Renal cortical epithelial cell (primary cell): ENCODE results near the gene TMEM221. TPM values are rescaled to one million over a fixed set of nuclear protein-coding genes. Genes with fewer than 3 reads are reported as not detected.

Source experiments
- DNase-seq: peaks from one replicate; pipeline ENCODE4 v3.0.0-alpha.2; 2011; ENCODE audit warnings: low read depth
- total RNA-seq: library from RNA; depleted of rRNA; stranded (reverse); fragments of >200 nt; gene quantifications from 2 replicates; pipeline ENCODE4 v1.2.3, GENCODE V29; 2014

TMEM221 gene
- total RNA-seq, 1 donor from 2014 or later = 0.30 TPM

DNA sequence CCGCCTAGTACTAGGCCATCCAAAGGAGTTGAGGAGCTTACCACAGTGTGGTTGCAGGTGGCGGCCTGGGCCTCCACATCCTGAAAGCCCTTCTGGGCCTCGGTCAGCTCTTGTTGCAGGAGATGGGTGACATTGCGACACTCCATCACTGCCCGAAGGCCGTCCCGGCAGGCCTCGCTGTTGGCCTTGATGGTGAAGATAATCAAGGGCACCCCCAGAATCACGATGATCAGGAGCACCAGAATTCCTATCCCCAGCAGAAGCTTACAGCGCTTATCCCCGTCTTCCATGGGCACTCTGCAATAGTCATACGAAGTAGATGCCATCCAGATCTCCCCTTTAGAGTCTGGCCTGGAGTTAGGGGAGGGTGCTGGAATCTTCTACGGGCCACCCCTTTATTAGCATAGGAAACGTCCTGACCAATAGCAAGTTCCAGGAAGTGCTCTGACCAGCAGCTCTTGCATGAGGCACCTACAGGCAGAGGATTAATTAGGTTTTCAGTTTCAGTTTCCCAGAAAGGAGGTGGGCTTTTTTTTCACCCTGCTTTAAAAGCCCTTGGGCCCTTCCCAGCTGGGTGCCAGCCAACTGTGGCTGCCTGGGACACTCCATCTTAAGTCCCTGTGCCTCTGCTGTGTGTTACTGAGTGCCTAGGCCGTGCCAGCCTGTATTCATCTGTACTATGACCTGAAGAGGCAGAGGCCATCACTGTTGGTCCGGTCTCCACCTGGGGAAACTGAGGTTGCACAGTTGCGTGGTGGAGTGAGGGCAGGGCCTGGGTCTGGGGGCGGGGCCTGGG, 43.0 kb downstream of the TMEM221 start, which contains the start of gene BST2:
Gene BST2, minus strand, starts transcription at position 381 of the 796 bp plus-strand sequence. Its CDS starts 55 bp downstream, at position 326.
- peak; percentile 93 for DNase-seq

DNA sequence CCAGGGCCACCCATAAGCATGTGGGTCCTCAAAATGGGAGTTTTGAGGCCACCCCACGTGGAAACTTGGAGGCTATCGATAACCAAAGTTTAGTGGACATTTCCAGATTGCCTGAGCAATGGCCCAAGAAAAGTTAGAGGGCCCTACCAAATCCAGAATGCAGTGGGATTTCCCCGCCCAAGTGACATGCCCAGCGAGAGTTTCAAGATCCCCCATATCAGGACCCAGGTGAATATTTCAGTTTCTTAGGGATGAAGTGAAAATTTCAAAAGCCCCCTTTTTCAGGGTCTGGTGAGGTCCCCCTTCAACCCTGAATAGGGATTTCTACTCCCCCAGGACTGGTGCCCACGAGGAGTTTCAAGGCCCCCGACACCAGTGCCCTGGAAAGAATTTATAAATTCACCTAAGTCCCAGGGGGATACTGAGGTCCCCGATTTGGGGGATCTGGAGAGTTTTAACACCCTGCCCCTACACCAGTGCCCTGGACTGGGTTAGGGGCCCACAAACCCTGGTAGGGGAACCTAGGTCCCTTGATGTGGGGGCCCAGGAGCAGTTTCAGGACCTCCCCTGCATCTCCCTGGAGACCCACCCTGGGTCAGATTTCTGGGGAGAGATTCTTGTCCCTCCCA, 43.7 kb downstream of the TMEM221 start:
- DNase-seq = no peak

DNA sequence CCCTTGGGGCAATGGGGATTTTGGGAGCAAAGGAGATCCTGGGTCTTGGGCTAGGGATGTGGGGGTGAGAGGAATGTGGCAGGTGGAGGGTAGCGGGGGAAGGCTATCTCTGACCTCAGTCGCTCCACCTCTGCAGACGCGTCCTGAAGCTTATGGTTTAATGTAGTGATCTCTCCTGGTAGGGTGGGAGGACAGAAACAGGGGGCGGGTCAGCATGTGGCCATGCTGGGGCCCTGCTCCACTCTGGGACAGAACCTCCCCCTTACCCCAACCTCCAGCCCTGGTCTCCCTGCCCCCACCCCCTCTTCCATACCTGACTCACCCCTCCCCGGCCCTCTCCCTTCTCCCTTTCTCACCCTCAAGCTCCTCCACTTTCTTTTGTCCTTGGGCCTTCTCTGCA, 44.5 kb downstream of the TMEM221 start:
- DNase-seq = no peak

DNA sequence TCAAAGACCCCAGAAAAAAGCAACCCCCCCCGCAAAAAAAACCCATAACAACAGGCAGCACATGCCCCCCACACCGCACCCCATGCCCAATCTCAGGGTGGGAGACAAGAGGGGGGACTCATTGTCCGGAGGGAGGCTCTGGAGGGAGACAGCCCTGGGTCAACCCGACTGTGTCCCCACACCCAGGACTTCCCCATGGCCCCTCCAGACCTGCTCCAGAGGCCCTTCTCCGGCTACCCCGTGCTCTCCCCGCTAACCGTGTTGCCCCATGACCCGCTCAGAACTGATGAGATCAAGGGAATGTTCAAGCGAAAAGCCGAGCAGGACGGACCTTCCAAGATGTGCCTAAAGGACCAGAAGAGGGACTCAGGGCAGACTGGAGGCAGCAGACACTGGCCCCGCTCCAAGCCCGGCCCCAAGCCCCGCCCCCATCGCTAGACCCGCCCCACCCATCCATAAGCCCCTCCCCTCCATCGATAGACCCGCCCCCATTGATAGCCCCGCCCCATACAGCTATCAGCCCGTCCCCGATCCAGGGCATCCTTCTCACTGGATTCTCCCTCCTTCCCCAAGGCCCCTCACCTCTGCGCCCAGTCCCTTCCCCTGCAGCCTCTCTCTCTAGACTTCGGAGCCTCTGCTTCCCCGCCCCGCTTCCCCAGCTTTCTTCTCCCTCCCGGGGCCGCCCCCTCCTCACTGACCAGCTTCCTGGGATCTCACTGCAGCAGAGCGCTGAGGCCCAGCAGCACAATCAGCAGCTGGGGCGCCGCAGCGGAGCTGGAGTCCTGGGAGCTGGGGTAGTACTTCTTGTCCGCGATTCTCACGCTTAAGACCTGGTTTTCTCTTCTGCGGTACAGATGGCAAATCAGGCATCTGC, 45.2 kb downstream of the TMEM221 start:
- DNase-seq = no peak

DNA sequence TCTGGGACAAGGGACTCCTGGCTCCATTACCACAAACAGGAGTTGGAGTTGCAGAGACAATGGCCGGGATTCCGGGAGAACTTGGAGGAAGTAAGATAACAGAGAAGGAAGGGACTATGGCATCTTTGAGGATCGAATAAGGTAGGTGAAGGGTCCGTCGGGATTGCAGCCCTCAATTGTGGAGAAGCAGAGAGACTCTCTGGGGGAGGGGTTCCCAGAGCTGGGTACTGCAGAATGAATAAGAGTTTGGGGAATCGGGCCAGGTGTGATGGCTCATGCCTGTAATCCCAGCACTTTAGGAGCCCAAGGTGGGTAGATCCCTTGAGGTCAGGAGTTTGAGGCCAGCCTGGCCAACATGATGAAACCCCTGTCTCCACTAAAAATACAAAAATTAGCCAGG, 46.8 kb downstream of the TMEM221 start:
- DNase-seq = no peak

DNA sequence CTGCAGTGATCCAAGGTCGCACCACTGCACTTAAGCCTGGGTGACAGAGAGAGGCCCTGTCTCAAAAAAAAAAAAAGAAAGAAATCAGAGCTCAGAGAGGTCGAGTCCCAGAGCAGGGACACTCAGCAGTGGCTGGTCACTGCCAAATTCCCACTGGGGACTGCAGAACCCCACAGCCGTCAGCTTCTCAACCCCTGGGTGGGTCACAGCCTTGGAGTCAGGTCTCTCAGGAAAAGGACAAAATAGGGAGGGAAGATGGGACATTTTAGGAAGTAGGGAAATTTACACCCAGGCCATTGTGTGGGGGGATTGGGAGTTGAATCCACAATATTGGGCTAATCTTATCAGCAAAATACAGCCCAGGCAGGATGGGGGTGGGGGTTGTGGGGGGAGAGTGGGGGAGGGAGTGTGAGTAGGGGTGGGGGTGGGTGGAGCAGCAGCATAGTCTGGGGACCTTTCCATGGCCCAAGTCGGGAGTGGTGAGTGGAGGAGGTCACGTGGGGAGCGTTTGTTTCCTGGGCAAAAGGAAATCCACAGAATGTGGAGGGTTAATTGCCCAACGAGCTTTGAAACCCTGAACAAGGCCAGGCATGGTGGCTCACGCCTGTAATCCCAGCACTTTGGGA, 49.5 kb downstream of the TMEM221 start:
- no peak for DNase-seq

DNA sequence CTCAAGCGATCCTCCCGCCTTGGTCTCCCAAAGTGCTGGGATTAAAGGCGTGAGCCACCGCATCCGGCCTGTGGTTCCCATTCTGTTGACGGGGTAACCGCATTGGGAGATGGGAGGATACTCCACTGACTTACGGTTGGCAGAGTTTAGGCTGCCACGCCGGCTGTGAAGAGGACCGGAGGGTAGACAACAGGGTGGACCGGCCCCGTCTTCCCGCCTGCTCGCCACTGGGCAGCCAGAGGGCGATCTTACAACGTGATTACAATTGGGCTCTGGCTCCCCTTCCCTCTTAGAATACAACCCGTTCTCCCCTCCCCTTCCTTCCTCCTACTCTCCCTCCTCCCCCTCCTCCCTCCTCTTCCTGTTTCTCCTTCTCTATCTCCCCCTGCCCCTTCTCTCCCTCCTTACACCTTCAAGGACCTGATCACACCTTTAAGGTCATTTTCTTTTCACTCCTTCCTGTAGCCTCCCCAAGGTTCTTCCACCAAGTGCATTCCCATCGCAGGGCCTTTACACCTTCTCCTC, 53.5 kb downstream of the TMEM221 start:
- no peak for DNase-seq

DNA sequence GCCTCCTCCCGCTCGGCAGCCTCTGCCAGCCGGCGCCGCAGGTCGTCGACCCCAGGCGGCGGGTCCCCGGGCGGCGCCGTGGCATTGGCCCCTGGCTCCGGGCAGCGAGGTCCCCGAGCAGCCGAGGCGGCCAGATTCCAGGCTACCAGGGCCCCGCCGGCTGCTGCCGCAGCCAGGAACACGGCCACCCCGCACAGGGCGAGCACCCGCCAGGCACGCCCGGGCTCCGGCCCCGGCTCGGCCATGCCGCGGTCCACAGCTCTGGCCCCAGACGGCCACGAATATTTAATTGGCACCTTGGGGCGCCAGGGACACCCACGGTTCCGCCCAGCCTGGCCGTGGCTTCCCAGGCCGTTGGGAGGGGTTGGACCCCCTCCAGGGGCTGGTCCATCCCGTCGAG, 54.6 kb downstream of the TMEM221 start, which contains the start of gene CCDC194:
Gene CCDC194, minus strand, starts transcription at position 283 of the 400 bp plus-strand sequence. Its CDS starts 38 bp downstream, at position 245.
- no peak for DNase-seq

DNA sequence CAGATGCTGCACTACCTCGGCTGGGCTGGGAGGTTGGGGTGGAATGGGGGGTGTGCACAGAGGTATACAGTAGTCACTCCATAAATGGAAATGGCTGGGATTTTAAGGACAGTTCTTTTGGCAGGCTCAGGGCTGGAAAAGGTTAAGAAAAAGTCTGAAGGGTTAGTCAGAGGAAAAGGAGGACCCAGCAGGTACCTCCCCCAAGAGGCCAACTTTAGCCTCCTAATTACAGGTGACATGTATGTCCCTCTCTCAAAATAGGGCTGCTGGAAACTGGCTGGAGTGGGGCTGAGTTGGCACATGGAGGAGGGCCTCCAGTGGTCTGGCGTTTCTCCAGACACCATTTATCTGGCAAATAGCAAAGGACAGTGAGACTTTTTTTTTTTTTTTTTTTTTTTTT, 55.5 kb downstream of the TMEM221 start:
- DNase-seq = no peak

DNA sequence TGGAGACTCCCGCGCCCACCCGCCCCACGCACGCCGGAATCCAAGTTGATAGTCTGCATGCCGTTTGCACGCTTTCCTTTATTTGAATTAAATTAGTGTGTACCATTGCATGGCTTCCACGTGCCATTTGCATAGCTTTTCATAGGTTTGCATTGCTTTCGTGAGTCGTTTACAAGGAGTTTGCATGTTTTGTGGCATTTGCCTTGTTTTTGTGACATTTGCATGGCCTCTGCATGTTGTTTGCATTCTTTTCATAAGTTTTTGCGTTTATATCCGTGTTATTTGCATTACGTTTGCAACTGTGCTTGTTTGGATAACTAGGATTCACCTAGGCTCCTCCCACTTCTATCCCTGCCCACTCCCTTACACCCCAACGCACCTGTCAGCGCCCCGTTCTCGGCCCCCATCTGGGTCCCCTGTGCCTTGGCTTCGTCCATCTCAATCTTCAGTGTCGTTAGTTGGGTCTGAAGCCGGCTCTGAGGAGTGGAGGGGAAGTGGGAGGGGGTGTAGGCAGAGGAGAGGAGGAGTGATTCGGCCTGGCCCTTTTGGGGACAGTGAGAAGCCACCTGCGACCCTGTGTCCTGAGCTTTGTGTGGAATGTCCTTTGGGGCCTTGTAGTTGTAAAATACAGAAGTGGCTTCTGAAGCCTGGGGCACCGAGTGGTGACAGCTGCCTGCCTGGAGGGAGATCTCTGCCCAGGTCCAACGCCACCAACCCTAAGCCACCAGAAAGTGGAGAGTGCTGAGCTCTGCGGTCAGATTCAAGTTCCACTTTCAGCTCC, 56.9 kb downstream of the TMEM221 start:
- DNase-seq = no peak

DNA sequence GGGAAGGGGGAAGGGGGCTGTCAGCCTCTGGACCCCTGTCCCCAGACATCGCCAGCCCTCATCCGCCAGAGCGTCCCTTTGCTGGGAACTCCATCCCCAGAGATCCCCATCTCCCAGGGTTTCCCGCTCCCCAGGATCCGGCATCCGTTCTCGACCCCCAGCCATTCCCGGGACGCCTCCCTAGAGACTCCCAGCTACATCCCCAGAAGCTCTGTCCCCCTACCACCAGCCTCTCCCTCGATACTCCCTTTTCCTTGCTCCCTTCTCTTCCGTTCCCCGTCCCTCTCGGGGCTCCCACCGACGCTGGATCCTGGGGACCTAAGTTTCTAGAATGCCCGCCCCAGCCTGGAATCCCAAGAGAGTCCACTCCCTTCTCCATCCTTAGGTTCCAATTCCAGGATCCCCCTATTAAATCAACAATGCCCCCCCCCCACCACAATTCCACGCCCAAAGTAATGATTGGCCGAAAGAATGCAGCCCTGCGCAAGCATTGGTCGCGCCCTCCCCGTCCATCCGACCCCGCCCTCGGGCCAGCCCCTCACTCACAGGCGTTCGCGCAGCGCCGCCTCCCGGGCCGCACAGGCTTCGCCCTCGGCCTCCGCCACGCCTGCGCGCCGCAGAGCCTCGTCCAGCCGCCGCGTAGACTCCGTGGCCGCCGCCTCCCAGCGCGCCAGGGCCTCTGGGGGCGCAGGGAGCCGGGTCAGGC, 57.6 kb downstream of the TMEM221 start:
- peak; percentile 72 for DNase-seq

DNA sequence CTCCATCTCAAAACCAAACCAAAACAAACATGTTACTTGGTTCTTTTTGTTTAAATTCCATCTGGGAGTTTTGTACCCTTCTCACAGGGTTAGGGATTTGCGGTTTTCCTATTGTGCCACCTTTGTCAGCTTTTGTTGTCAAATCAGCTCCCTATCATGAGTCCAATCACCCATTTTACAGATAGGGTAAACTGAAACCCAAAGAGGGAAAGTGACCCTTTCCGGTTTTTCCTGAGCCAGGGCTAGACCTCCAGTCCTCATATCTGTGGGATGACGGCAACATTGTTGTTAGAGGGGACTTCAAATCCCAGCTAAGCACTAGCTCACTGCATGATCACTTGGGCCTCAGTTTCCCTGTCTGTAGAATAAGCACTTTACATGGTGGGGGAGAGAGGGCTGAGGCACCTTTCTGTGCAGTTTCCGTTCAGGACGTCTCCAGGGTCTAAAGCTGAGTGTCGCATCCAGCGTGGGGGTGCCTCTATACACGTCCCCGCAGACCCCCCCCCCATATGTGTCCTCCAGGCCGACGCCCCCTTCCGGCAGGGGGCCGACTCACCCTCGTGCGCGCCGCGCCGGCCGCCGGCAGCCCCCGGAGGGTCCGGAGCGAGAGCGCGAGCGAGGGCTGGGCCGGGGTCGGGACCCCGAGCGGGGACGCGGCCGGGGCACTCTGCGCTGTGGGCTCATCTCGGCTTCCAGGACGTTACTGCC, 58.4 kb downstream of the TMEM221 start:
- DNase-seq = no peak

DNA sequence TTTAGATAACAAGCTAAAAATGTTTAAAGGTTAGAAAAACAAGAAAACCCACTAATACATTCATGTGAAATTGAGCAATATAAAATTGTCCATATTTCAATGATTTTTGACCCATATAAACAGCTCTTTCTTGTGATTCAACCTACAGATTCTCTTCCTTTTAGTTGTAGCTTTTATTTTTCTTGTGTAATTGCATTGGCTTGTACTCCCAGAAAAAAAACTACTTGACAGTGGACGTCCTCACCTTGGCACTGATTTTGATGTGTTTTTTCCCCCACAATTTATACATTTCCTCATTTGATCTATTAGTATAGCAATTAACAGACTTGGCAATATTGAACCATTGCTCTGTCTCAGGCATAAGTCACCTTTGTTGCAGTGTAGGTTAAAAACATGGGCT, 59.2 kb downstream of the TMEM221 start:
- no peak for DNase-seq

DNA sequence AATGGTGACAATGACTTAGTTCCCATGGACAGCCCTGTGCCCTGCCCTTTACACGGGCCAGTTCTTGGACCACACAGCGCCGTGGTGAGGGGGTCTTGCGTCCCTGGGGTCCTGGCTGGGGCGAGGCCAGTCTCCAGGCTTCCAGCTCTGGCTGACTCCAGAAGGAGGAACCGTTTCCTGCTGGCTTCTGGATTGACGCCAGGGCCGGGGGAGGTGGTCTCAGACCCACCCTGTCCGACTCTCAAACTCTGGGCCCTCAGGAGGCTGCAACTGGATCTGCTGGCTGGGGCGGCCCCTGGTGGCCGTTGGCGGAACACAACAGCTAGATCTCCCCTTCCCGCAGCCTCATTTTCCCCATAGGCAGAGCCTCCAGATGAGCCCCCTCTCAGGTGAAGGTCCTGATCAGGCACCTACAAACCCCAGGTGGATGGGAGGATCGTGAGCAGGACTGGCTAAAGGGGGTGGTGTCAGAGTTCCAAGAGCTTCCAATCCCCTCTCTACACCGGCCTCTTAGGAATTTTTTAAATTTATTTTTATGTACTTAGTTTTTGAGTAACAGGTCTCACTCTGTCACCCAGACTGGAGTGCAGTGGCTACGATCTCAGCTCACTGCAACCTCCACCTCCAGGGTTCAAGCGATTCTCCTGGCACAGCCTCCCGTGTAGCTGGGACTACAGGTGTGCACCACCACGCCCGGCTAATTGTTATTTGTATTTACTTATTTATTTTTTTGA, 62.4 kb downstream of the TMEM221 start:
- DNase-seq = peak; percentile 15
